ENCODE data around the gene SEPTIN10. TPM values are rescaled to one million over a fixed set of nuclear protein-coding genes. Genes with fewer than 3 reads are reported as not detected.
"Not testable (repeated sequence)": the region's sequence is repeated elsewhere in the genome, so short reads cannot be mapped to it uniquely, and the experiment has no call there.

SEPTIN10 gene
- total RNA-seq, 1 donor from 2014 or later = 99.5 TPM

GRCh38 chr2:109630441-109631430, 17.0 kb upstream of the SEPTIN10 start:
- no peak for DNase-seq (ENCODE audit: low read depth, low spot score)
- no peaks in the 10 kb centered on the region for H3K9me3 Mint-ChIP-seq
- no peaks in the 10 kb centered on the region for H3K27me3 Mint-ChIP-seq (ENCODE audit: low read depth)
- no peak overlapping the region for H3K27ac Mint-ChIP-seq (ENCODE audit: unreplicated experiment)
- TF ChIP-seq, protein P1, sequence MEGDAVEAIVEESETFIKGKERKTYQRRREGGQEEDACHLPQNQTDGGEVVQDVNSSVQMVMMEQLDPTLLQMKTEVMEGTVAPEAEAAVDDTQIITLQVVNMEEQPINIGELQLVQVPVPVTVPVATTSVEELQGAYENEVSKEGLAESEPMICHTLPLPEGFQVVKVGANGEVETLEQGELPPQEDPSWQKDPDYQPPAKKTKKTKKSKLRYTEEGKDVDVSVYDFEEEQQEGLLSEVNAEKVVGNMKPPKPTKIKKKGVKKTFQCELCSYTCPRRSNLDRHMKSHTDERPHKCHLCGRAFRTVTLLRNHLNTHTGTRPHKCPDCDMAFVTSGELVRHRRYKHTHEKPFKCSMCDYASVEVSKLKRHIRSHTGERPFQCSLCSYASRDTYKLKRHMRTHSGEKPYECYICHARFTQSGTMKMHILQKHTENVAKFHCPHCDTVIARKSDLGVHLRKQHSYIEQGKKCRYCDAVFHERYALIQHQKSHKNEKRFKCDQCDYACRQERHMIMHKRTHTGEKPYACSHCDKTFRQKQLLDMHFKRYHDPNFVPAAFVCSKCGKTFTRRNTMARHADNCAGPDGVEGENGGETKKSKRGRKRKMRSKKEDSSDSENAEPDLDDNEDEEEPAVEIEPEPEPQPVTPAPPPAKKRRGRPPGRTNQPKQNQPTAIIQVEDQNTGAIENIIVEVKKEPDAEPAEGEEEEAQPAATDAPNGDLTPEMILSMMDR (conservative IDR thresholded peaks at IDR 0.05) = no peak
- H3K36me3 Mint-ChIP-seq (ENCODE audit: low read depth) = no peaks in the 10 kb centered on the region
- H3K4me3 Mint-ChIP-seq = no peak overlapping the region
- no peaks in the 10 kb centered on the region for H3K4me1 Mint-ChIP-seq

GRCh38 chr2:109629867-109630266, 16.1 kb upstream of the SEPTIN10 start:
- no peak for DNase-seq (ENCODE audit: low read depth, low spot score)
- no peak overlapping the region for H3K4me3 Mint-ChIP-seq
- H3K36me3 Mint-ChIP-seq (ENCODE audit: low read depth) = no peaks in the 10 kb centered on the region
- H3K27ac Mint-ChIP-seq (ENCODE audit: unreplicated experiment) = no peak overlapping the region
- H3K4me1 Mint-ChIP-seq = no peaks in the 10 kb centered on the region
- TF ChIP-seq, protein P1 (conservative IDR thresholded peaks at IDR 0.05) = no peak
- H3K9me3 Mint-ChIP-seq = no peaks in the 10 kb centered on the region
- H3K27me3 Mint-ChIP-seq (ENCODE audit: low read depth) = no peaks in the 10 kb centered on the region

- H3K4me3 Mint-ChIP-seq; H3K36me3 Mint-ChIP-seq (ENCODE audit: low read depth); H3K9me3 Mint-ChIP-seq; H3K27ac Mint-ChIP-seq (ENCODE audit: unreplicated experiment); H3K27me3 Mint-ChIP-seq (ENCODE audit: low read depth); H3K4me1 Mint-ChIP-seq; DNase-seq (ENCODE audit: low read depth, low spot score): not testable (repeated sequence)
These were observed 14.6 kb upstream of the SEPTIN10 start for GRCh38 chr2:109628321-109628720.

- Mint-ChIP-seq H3K4me1 (no peaks in the 10 kb centered on the region), H3K36me3 (ENCODE audit: low read depth) (no peaks in the 10 kb centered on the region), H3K27ac (ENCODE audit: unreplicated experiment) (no peak overlapping the region), H3K27me3 (ENCODE audit: low read depth) (no peaks in the 10 kb centered on the region), H3K4me3 (no peak overlapping the region), H3K9me3 (no peaks in the 10 kb centered on the region)
- TF ChIP-seq, protein P1 (conservative IDR thresholded peaks at IDR 0.05) = no peak
- DNase-seq (ENCODE audit: low read depth, low spot score) = no peak
These were observed 10.6 kb upstream of the SEPTIN10 start for GRCh38 chr2:109624339-109624738.

GRCh38 chr2:109623923-109624322, 10.2 kb upstream of the SEPTIN10 start:
- TF ChIP-seq, protein P1 (conservative IDR thresholded peaks at IDR 0.05) = no peak
- Mint-ChIP-seq H3K36me3 (ENCODE audit: low read depth) (no peaks in the 10 kb centered on the region), H3K27me3 (ENCODE audit: low read depth) (no peaks in the 10 kb centered on the region), H3K4me1 (no peaks in the 10 kb centered on the region), H3K4me3 (no peak overlapping the region), H3K27ac (ENCODE audit: unreplicated experiment) (no peak overlapping the region), H3K9me3 (no peaks in the 10 kb centered on the region)
- DNase-seq (ENCODE audit: low read depth, low spot score) = no peak

- DNase-seq (ENCODE audit: low read depth, low spot score) = no peak
- TF ChIP-seq, protein P1 (conservative IDR thresholded peaks at IDR 0.05) = no peak
- Mint-ChIP-seq H3K4me1 (no peaks in the 10 kb centered on the region), H3K9me3 (no peaks in the 10 kb centered on the region), H3K4me3 (no peak overlapping the region), H3K27ac (ENCODE audit: unreplicated experiment) (no peak overlapping the region), H3K36me3 (ENCODE audit: low read depth) (no peaks in the 10 kb centered on the region), H3K27me3 (ENCODE audit: low read depth) (no peaks in the 10 kb centered on the region)
These were observed 9.5 kb upstream of the SEPTIN10 start for GRCh38 chr2:109623297-109623696.
